ENCODE results near the gene METTL13.

The METTL13 gene

DNA sequence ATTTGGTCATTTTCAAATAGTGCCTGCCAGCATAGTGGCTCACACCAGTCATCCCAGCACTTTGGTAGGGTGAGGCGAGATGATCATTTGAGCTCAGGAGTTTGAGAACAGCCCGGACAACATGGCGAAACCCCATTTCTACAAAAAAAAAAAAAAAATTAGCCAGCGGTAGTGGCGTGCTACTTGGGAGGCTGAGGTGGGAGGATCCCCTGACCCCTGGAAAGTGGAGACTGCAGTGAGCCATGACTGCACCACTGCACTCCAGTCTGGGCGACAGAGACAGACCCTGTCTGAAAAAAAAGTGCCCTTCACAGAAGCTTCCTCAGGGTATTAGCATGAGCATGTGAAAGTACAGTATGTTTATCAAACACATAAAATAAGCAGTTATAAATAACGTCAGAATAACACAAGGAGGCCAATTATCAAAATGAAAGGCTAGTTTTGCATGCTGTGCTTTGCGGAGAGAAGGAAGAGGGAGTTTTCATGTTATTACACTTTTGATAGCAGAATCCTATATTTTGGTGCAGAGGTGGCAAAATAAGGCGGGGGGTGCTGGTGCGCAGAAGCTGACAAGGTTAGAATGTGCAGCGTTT, 781 bp upstream of the METTL13 start:
- peak overlapping the region; percentile 51 for H3K9ac ChIP-seq (ENCODE audit: low read depth, low read length)
- H3K36me3 ChIP-seq (ENCODE audit: control insufficient read depth, insufficient read depth, low read length): peaks cover 8% of the 10 kb centered on the region
- H3K4me3 ChIP-seq (ENCODE audit: low read depth, low read length): peak overlapping the region; percentile 54
- H3K9me3 ChIP-seq (ENCODE audit: control insufficient read depth, insufficient read depth, low read length): no peaks in the 10 kb centered on the region
- H3K4me1 ChIP-seq (ENCODE audit: control insufficient read depth, insufficient read depth, low read length): no peaks in the 10 kb centered on the region
- no peaks in the 10 kb centered on the region for H3K27me3 ChIP-seq (ENCODE audit: control insufficient read depth, insufficient read depth, low read length)

DNA sequence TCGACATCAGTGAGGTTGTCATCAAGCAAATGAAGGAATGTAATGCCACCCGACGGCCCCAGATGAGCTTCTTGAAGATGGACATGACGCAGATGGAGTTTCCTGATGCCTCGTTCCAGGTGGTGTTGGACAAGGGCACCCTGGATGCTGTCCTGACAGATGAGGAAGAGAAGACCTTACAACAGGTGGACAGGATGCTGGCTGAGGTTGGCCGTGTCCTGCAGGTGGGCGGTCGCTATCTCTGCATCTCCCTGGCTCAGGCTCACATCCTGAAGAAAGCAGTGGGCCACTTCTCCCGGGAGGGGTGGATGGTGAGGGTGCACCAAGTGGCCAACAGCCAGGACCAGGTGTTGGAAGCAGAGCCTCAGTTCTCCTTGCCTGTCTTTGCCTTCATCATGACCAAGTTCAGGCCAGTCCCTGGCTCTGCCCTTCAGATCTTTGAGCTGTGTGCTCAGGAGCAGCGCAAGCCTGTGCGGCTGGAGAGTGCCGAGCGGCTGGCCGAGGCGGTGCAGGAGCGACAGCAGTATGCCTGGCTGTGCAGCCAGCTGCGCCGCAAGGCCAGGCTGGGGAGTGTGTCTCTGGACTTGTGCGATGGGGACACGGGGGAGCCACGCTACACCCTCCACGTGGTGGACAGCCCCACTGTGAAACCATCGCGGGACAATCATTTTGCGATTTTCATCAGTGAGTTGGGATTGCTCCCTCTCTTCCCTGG, 2.5 kb downstream of the METTL13 start:
- Histone ChIP-seq H3K9me3 (ENCODE audit: control insufficient read depth, insufficient read depth, low read length) (no peaks in the 10 kb centered on the region), H3K36me3 (ENCODE audit: control insufficient read depth, insufficient read depth, low read length) (peaks cover 31% of the 10 kb centered on the region), H3K27me3 (ENCODE audit: control insufficient read depth, insufficient read depth, low read length) (no peaks in the 10 kb centered on the region), H3K4me1 (ENCODE audit: control insufficient read depth, insufficient read depth, low read length) (no peaks in the 10 kb centered on the region), H3K9ac (ENCODE audit: low read depth, low read length) (no peak overlapping the region), H3K4me3 (ENCODE audit: low read depth, low read length) (no peak overlapping the region)

DNA sequence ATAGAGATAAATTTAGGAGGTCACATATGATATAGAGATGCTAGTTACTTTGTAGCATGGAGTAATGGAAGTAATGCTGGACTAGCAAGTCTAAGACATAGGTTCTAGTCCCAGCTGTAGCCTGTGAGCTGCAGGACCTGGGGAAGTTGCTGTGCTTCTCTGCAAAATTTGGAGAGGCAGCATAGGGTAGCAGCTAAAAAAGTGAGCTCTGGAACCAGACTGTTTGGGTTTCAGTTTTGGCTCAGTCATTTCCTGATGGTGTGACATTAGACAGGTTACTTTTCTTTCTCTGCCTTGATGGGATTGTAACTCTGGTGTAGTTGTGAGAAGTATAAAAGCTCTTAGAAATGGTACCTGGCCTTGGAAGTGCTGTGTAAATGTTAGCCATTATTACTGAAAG, 3.3 kb downstream of the METTL13 start:
- Histone ChIP-seq H3K9me3 (ENCODE audit: control insufficient read depth, insufficient read depth, low read length) (no peaks in the 10 kb centered on the region), H3K27me3 (ENCODE audit: control insufficient read depth, insufficient read depth, low read length) (no peaks in the 10 kb centered on the region), H3K4me3 (ENCODE audit: low read depth, low read length) (no peak overlapping the region), H3K9ac (ENCODE audit: low read depth, low read length) (no peak overlapping the region), H3K36me3 (ENCODE audit: control insufficient read depth, insufficient read depth, low read length) (peaks cover 36% of the 10 kb centered on the region), H3K4me1 (ENCODE audit: control insufficient read depth, insufficient read depth, low read length) (no peaks in the 10 kb centered on the region)

DNA sequence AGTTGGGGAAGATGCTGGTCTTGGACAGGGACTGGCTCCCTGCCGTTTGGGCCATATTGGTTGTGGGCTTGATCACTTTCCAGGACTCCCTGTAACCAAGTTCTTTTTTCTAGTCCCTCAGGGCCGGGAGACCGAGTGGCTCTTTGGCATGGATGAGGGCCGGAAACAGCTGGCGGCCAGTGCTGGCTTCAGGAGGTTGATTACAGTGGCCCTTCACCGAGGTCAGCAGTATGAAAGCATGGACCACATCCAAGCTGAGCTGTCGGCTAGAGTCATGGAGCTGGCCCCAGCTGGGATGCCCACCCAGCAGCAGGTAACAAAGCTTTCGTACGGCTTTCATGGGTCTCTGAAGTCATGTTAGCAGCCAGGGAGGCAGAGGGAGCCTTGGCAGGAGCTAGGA, 4.3 kb downstream of the METTL13 start:
- Histone ChIP-seq H3K36me3 (ENCODE audit: control insufficient read depth, insufficient read depth, low read length) (peaks cover 43% of the 10 kb centered on the region), H3K4me3 (ENCODE audit: low read depth, low read length) (no peak overlapping the region), H3K27me3 (ENCODE audit: control insufficient read depth, insufficient read depth, low read length) (no peaks in the 10 kb centered on the region), H3K4me1 (ENCODE audit: control insufficient read depth, insufficient read depth, low read length) (no peaks in the 10 kb centered on the region), H3K9ac (ENCODE audit: low read depth, low read length) (no peak overlapping the region), H3K9me3 (ENCODE audit: control insufficient read depth, insufficient read depth, low read length) (no peaks in the 10 kb centered on the region)

DNA sequence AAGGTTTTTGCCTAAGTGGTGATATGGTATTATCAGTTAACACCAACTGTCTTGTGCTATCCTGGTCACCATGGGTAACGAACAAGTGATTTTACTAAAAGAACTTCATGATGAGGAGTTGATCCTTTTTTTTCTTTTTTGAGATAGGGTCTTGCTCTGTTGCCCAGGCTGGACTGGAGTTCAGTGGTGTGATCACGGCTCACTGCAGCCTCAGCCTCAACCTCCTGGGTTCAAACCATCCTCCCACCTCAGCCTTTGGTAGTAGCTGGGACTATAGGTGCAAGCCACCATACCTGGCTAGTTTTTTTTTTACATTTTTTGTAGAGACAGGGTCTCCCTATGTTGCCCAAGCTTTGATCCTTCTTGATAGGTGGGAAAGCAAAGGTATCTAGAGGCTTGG, 5.1 kb downstream of the METTL13 start:
- no peak overlapping the region for H3K9ac ChIP-seq (ENCODE audit: low read depth, low read length)
- H3K4me3 ChIP-seq (ENCODE audit: low read depth, low read length): no peak overlapping the region
- H3K27me3 ChIP-seq (ENCODE audit: control insufficient read depth, insufficient read depth, low read length): no peaks in the 10 kb centered on the region
- no peaks in the 10 kb centered on the region for H3K4me1 ChIP-seq (ENCODE audit: control insufficient read depth, insufficient read depth, low read length)
- peaks cover 44% of the 10 kb centered on the region for H3K36me3 ChIP-seq (ENCODE audit: control insufficient read depth, insufficient read depth, low read length)
- H3K9me3 ChIP-seq (ENCODE audit: control insufficient read depth, insufficient read depth, low read length): no peaks in the 10 kb centered on the region

DNA sequence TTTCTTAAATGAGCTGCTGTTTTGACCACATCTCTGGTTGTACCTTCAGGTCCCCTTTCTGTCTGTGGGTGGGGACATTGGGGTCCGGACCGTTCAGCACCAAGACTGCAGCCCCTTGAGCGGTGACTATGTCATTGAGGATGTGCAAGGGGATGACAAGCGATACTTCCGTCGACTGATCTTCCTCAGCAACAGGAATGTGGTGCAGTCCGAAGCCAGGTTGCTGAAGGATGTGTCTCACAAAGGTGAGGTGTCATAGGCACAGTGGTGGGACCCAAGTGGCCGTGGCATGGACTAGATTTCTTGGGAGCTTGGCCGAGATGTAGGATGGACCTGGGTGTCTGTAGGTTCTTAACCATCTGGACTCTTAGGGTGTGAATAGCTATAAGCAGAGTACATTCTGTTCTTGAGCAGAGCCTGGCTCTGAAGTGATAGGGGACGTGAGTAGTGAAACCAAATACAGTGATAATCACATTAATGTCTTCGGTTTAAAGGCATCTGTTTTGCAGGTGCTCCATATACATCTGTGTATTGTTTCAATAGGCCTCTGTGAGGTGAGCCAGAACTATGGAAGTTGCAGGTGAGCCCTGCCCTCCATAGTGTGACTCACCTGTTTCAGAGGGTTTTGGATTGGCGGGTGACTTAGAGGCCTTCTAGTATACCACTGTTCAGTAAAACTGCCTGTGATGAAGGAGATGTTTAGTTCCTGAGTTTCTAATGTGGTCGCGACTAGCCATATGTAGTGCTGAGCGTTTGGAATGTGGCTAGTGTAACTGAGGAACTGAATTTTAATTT, 6.4 kb downstream of the METTL13 start:
- no peaks in the 10 kb centered on the region for H3K4me1 ChIP-seq (ENCODE audit: control insufficient read depth, insufficient read depth, low read length)
- no peaks in the 10 kb centered on the region for H3K9me3 ChIP-seq (ENCODE audit: control insufficient read depth, insufficient read depth, low read length)
- H3K36me3 ChIP-seq (ENCODE audit: control insufficient read depth, insufficient read depth, low read length): peaks cover 49% of the 10 kb centered on the region
- H3K27me3 ChIP-seq (ENCODE audit: control insufficient read depth, insufficient read depth, low read length): no peaks in the 10 kb centered on the region
- no peak overlapping the region for H3K4me3 ChIP-seq (ENCODE audit: low read depth, low read length)
- no peak overlapping the region for H3K9ac ChIP-seq (ENCODE audit: low read depth, low read length)

DNA sequence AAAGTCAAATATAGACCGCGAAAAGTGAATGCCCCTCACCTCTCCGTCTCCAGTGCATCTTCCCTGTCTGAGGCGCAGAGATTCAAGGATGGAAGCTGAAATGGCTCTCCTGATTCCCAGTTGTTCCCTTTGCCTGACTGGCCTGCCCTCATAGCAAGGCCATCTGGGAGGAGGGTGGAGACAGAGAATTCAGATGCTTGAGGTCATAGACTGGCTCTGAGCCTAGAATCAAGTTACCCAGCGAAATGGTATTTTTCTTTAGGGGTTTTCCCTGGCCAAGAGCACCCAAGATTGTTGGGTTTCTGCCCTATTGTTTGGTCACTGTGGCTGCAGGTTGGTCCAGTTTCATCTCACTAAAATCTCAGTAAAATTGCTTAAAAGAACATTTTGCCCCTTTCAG, 7.2 kb downstream of the METTL13 start:
- Histone ChIP-seq H3K4me3 (ENCODE audit: low read depth, low read length) (no peak overlapping the region), H3K27me3 (ENCODE audit: control insufficient read depth, insufficient read depth, low read length) (no peaks in the 10 kb centered on the region), H3K36me3 (ENCODE audit: control insufficient read depth, insufficient read depth, low read length) (peaks cover 49% of the 10 kb centered on the region), H3K9ac (ENCODE audit: low read depth, low read length) (no peak overlapping the region), H3K9me3 (ENCODE audit: control insufficient read depth, insufficient read depth, low read length) (no peaks in the 10 kb centered on the region), H3K4me1 (ENCODE audit: control insufficient read depth, insufficient read depth, low read length) (no peaks in the 10 kb centered on the region)

DNA sequence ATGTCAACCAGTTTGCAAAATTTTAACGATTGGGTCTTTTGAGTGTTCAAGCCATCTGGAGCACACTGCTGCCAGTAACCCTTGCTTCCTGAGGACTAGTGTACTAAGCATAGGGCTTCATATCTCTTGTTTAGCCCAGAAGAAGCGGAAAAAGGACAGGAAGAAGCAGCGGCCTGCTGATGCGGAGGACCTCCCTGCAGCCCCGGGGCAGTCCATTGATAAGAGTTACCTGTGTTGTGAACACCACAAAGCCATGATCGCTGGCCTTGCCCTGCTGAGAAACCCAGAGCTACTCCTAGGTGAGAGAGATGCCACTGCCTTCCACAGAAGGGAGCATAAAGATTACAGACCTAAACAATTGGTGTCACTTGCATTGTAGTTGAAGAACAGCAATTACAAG, 8.9 kb downstream of the METTL13 start:
- H3K4me3 ChIP-seq (ENCODE audit: low read depth, low read length): no peak overlapping the region
- no peaks in the 10 kb centered on the region for H3K9me3 ChIP-seq (ENCODE audit: control insufficient read depth, insufficient read depth, low read length)
- no peak overlapping the region for H3K9ac ChIP-seq (ENCODE audit: low read depth, low read length)
- H3K27me3 ChIP-seq (ENCODE audit: control insufficient read depth, insufficient read depth, low read length): no peaks in the 10 kb centered on the region
- no peaks in the 10 kb centered on the region for H3K4me1 ChIP-seq (ENCODE audit: control insufficient read depth, insufficient read depth, low read length)
- H3K36me3 ChIP-seq (ENCODE audit: control insufficient read depth, insufficient read depth, low read length): peaks cover 56% of the 10 kb centered on the region

DNA sequence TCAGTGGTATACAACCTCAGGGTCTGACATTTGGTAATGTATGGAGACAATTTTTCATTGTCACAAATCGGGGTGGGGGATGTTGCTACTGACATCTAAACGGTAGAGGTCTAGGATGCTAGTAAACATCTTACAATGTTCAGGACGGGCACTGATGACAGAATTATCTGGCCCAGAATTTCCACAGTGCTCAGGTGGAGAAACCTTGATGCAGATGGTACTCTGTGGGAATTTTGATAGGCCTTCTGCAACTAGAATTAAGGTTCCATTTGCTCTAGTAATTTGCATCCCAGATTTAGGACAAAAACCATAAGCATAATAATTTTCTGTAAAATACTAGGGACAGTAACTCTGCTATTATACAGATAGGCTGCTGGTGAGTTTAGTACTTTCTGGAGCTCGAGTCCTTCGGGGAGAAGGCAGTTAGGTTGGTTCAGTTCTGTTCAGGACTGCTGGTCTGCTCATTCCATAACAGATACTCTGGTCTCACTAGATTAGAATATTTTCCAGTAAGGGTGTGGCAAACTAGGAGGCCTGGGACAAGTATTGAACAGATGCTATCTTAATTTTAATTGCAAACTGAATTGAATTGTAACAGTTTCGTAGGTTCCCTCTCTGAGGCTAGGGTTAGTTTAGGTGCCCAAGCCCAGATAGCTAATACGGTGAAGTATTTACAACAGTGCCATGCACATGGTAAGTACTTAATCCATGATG, 11.4 kb downstream of the METTL13 start:
- Histone ChIP-seq H3K4me3 (ENCODE audit: low read depth, low read length) (no peak overlapping the region), H3K9me3 (ENCODE audit: control insufficient read depth, insufficient read depth, low read length) (no peaks in the 10 kb centered on the region), H3K36me3 (ENCODE audit: control insufficient read depth, insufficient read depth, low read length) (peaks cover 44% of the 10 kb centered on the region), H3K27me3 (ENCODE audit: control insufficient read depth, insufficient read depth, low read length) (no peaks in the 10 kb centered on the region), H3K4me1 (ENCODE audit: control insufficient read depth, insufficient read depth, low read length) (no peaks in the 10 kb centered on the region), H3K9ac (ENCODE audit: low read depth, low read length) (no peak overlapping the region)

DNA sequence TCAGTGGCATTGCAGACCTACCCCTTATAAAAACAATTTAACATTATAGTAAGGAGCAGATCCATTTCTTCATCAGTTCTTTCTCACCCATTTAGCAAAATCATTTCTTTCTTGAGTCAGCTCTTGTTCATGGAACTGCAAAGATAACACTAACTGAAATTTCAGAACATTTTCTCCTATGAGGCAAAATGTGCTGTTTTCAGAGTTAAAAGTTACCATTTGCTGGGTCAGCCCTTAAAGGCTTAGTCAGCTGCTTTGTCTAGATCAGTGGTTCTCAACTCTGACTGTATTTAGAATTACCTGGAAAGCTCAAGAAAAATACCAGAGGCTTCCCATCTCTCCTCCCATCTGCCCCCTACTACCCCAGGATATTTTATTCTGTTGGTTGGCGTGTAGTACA, 12.2 kb downstream of the METTL13 start:
- no peak overlapping the region for H3K9ac ChIP-seq (ENCODE audit: low read depth, low read length)
- no peaks in the 10 kb centered on the region for H3K4me1 ChIP-seq (ENCODE audit: control insufficient read depth, insufficient read depth, low read length)
- H3K27me3 ChIP-seq (ENCODE audit: control insufficient read depth, insufficient read depth, low read length): no peaks in the 10 kb centered on the region
- H3K4me3 ChIP-seq (ENCODE audit: low read depth, low read length): no peak overlapping the region
- H3K9me3 ChIP-seq (ENCODE audit: control insufficient read depth, insufficient read depth, low read length): no peaks in the 10 kb centered on the region
- H3K36me3 ChIP-seq (ENCODE audit: control insufficient read depth, insufficient read depth, low read length): peaks cover 38% of the 10 kb centered on the region

DNA sequence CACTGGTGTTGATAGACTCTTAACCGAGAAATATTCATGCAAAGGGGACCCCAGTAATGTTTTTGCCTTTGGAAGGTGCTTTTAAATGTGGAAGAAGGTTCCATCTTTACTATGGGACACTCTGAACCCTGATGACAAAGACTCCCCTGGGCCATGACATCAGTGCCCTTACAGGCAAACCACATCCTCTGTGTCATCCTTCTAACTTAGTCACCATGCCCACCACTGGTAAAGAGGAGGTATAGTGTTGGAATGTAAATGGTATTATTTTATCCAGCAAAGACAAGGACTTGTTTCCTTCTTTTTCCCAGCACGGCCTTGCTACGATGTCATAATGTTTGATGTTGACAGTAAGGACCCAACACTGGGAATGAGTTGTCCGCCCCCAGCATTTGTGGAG, 12.6 kb downstream of the METTL13 start:
- no peak overlapping the region for H3K4me3 ChIP-seq (ENCODE audit: low read depth, low read length)
- H3K36me3 ChIP-seq (ENCODE audit: control insufficient read depth, insufficient read depth, low read length): peaks cover 34% of the 10 kb centered on the region
- no peaks in the 10 kb centered on the region for H3K27me3 ChIP-seq (ENCODE audit: control insufficient read depth, insufficient read depth, low read length)
- H3K9ac ChIP-seq (ENCODE audit: low read depth, low read length): no peak overlapping the region
- no peaks in the 10 kb centered on the region for H3K4me1 ChIP-seq (ENCODE audit: control insufficient read depth, insufficient read depth, low read length)
- H3K9me3 ChIP-seq (ENCODE audit: control insufficient read depth, insufficient read depth, low read length): no peaks in the 10 kb centered on the region
